ENCODE data around the gene DCC.

Gene DCC

DNA sequence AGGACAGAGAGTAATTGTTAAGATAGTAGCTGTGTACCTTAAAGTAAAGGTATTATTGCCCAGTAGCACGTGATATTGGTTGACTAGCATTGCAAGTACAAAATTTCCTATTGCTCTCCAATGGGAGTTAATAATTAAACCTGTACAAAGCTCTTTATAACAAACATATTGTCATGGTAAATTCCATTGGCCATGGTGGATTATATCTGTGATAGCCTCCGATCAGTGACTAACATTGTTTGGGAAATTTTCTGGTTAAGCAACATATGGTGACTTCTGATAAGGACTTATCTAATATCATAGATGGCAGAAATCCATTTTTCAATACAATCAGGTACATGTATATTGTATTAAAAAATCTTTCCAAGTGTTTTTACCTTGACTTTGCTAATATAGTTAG, 360.8 kb downstream of the DCC start:
- no peak for DNase-seq (ENCODE audit: low spot score)

DNA sequence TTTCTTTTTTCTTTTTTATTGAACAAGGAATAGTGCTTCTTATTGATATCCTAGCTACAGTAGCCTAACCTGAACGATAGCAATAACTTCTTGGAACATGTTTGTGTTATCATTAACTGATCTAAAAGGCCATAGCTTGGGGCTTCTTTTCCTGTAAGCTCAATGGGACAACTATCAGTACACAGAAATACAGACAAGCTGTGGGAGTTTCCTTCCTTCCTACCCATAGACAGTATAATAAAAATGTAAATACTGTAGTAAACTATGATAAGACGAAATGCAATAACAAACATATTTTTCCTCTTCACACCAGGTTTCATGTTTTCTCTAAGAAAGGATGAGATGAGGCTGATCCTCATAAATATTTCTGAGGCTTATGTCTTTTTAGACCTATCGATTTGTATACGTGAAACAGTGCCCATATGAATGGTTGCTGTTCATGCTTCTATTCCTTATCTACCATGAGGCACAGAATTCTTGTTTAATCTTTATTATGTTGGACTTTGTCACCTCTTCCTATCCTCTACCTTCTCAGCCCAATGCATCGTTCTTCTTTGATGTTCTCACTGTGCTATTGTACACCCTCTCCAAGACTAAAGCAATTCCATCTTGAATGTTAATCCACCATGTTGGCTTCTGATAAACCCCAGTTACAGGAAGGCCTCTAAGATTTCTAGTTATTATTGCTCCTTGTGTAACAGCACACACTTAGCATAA, 361.4 kb downstream of the DCC start:
- no peak for DNase-seq (ENCODE audit: low spot score)

GRCh38 chr18:52715421-52715820, 375.4 kb downstream of the DCC start:
- no peak for DNase-seq (ENCODE audit: low spot score)

GRCh38 chr18:52715991-52716390, 376.0 kb downstream of the DCC start:
- no peak for DNase-seq (ENCODE audit: low spot score)

DNA sequence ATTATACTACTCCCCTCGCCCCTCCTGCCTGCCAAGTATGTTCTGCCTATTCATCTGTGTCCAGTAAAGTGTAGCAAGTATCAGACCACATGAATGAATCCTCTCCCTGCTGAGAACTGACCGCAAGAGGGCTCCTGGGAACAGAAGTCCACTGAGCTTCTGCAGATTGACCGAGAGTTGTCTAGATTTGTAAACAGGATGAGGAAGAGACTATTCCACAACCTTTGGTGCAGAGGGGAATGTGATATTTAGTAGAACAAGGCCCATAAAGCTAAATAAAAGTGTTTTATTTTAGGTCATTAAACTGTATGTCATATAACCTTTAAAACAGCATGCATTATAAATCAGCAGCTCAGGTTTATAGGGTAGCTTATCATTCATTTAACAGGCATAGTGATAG, 377.0 kb downstream of the DCC start:
- no peak for DNase-seq (ENCODE audit: low spot score)

GRCh38 chr18:52722904-52723303, 382.9 kb downstream of the DCC start:
- DNase-seq (ENCODE audit: low spot score): no peak

- DNase-seq (ENCODE audit: low spot score): no peak
These were observed 383.6 kb downstream of the DCC start for GRCh38 chr18:52723550-52723970.

DNA sequence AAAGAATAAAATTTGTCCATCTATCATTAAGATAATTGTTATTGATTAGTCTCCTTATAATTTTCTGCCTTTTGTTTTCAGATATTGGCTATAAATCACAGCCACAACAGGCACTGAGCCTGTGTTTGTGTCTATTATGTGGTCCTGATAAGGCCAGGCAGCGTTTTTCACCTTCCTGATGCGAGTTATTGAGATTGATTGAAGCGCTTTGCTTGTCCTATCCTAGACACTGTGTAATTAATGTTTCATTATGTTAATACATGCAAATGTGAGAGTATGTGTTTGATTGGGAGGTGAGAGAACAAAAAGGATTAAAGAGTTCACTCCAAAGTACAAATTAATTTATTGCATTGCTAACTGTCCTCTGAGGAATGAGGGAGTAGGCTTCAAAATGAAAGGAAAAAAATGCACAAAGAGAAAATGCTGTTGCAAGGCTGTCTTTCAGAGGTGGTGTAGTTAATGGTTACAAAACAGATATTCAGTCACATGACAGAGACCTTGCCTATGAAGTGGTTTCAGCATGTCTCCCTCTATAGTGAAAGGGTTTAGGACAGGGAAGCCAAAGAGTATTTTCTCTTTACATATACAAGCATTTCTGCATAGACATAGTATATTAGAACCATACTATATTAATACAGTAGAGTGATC, 391.1 kb downstream of the DCC start:
- DNase-seq (ENCODE audit: low spot score): no peak

DNA sequence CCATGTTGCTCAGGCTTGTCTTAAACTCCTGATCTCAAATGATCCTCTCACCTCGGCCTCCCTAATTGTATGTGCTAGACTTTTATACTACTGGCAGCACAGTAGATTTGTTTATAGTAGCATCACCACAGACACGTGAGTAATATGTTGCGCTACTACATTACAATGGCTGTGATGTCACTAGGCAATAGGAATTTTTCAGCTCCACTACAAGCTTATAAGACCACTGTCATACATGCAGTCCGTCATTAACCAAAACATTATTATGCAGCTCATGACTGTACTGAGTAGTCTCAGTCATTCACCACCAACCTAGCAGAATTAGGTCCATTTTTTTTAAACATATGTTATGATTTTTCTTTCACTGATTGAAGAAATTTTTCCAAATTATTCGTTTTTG, 398.9 kb downstream of the DCC start:
- DNase-seq (ENCODE audit: low spot score): no peak

DNA sequence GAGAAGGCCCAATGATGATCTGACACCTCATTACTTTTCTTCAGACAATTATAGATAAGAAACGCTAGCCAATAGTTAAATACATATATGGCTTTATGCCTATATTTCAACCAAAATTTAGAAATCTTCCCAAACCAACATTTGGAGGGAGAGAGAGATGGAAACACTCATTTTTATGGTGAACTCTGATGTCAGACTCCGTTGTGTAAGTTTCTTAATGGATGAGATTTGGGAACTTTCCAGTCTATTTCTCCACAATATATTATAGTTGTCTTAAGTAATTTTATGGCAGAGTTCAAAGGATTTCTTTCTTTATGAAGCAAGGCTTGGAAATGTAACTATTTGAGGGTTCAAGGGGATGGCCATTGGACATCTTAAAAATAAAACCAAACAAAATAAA, 407.0 kb downstream of the DCC start:
- no peak for DNase-seq (ENCODE audit: low spot score)

DNA sequence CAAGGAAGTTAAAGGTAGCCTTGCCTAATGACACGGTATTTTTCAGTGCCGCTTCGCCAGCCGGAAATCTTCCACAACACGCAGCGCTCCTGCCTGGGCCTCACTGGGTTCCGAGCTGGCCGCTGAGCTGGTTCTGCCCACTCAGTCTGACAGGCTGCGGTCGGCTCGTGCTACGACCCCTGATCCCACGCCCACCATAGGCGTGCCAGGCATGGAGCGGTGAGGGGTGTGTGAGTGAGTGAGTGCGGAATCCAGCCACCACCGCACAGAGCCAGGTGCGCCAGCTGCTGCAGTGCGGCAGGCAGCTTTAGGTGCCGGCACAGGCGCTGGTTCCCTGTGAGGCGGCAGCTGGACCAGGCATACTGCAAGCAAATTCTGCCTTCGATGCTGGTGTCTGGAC, 407.9 kb downstream of the DCC start:
- no peak for DNase-seq (ENCODE audit: low spot score)

- DNase-seq (ENCODE audit: low spot score): no peak
These were observed 408.3 kb downstream of the DCC start for GRCh38 chr18:52748343-52748742.

GRCh38 chr18:52749542-52749941, 409.5 kb downstream of the DCC start:
- DNase-seq (ENCODE audit: low spot score): no peak

GRCh38 chr18:52750995-52751394, 411.0 kb downstream of the DCC start:
- no peak for DNase-seq (ENCODE audit: low spot score)

- DNase-seq (ENCODE audit: low spot score): no peak
These were observed 424.3 kb downstream of the DCC start for GRCh38 chr18:52764316-52764715.

DNA sequence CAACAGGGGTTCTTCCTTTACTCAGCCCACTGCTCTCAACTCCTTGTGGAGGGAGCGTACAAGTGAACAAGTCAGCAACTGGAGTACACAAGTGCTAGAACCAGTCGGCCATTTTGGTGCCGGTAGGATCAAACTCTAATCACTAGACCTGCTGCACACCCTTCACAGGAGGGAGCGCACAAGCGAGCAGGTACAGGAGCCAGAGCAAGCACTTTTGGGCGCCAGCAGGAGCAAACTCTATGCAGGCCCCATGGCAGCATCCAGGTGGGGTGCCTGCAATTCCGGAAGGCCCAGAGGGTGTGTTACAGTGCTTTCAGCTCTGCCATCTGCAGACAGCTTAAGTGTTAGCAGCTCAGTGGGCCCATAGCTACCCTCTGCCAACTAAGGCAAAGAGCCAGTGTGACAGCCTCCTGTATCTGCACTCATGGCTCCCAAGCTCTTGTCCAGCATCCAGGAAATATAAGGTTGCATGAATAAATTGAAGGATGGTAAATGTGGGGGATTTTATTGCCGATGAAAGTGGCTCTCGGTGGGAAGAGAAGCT, 426.1 kb downstream of the DCC start:
- DNase-seq (ENCODE audit: low spot score): no peak

GRCh38 chr18:52781113-52781512, 441.1 kb downstream of the DCC start:
- DNase-seq (ENCODE audit: low spot score): no peak

DNA sequence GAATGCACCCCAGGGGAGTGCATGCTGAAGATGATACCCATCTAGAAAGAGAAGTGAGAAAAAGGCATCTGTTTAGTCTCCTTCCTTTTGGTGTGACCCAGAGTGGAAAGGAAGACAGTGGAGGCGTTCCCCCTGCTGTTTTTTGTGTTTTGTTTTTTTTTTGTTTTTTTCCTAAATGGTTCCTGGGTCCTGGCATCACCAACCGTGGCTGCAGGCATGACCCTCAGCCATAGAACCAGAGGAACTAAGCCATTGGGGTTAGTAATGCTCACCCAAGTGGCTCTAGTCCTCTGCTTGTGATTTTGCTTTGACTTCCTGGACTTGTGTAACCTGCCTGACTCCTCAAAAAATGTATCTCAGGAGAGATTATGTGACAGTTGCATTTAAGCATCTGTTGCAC, 451.3 kb downstream of the DCC start:
- no peak for DNase-seq (ENCODE audit: low spot score)

DNA sequence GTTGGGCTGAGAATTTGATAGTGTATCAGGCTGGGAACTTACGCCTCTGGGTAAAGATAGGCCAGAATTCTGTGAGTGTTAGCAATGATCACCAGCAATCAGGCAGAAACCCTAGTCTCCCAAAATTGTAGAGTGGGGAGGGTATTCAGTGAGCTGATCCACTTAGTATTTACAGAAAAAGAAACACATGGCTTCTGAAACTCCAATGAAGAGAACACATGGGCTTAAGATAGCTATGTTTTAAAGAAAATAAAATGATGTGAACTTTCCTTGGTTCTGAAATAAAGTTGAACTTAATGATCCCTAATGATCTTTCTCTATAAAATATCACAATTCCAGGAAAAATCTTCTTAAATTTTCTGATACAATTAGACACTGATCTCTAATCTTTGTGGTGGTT, 472.8 kb downstream of the DCC start:
- no peak for DNase-seq (ENCODE audit: low spot score)

GRCh38 chr18:52813635-52814416, 473.8 kb downstream of the DCC start:
- no peak for DNase-seq (ENCODE audit: low spot score)

DNA sequence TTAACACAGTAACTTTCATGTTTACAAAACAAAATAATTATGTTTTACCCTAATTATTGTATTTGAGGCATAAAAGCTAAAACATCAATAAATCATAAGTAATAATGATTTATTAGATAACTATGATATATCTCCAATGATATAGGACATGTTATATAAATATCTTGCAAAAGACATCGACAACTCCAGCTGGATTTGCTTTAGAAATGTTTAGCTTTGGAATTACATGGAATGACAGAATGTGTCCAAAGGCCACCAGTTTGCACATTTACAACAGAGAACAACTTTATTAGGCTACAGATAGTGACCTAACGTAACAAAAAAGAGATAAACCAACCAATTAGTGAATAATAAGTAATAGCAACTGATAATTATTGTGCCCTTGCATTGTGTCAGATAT, 475.7 kb downstream of the DCC start:
- DNase-seq (ENCODE audit: low spot score): no peak

- no peak for DNase-seq (ENCODE audit: low spot score)
These were observed 476.1 kb downstream of the DCC start for GRCh38 chr18:52816121-52816520.

- DNase-seq (ENCODE audit: low spot score): no peak
These were observed 482.2 kb downstream of the DCC start for GRCh38 chr18:52822160-52822559.
